HG03442 (cell line): ENCODE measurements around the gene ELMOD3.
"Not testable (repeated sequence)": the region's sequence is repeated elsewhere in the genome, so short reads cannot be mapped to it uniquely, and the experiment has no call there.

Source experiments
- ATAC-seq: cut with Tn5 transposase; IDR thresholded peaks from one replicate; pipeline ENCODE4 v1.9.1; 2021; ENCODE audit warnings: mild to moderate bottlenecking, moderate library complexity; ENCODE audit not compliant: unreplicated experiment

Gene ELMOD3

GRCh38 chr2:85439569-85439968, 85.0 kb downstream of the ELMOD3 start:
- ATAC-seq, result not testable (repeated sequence)

- ATAC-seq, result no peak
These were observed 85.4 kb downstream of the ELMOD3 start for GRCh38 chr2:85439986-85440385.

- no peak for ATAC-seq
These were observed 86.2 kb downstream of the ELMOD3 start for GRCh38 chr2:85440729-85441128.
